ENCODE measurements around the gene EIF5.

- TF ChIP-seq CTCF (IDR thresholded peaks at IDR 0.05) (no peak), POLR2A (IDR thresholded peaks at IDR 0.05) (no peak)
These were observed 59.0 kb downstream of the EIF5 start for GRCh38 chr14:103393070-103393469.

Measured in body of pancreas (tissue), 4 donors.